Measurements from ENCODE around the gene TRPC4.

Gene TRPC4

DNA sequence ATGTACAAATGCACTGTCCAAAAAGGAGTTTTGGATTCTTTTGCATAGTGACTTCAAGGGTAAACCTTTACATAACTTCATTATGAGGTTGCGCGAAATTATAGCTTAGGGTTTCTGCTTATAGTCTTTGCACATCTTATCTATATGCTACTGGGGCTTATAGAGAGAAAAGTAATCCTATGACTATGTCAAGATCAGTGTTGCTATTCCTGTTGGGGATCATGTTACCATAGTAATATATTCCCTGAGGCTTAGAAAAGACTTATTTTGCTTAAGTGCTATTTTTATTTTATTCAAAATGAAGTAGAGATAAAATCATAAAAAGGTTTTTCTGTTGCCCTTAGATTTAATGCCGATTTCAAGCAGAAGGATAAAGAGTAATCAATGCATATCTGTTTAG lies 256.3 kb downstream of the TRPC4 start:
- no peak overlapping the region for H3K4me3 ChIP-seq (ENCODE audit: low read depth, low read length)
- DNase-seq (ENCODE audit: low read depth), result no peak
- TF ChIP-seq, protein P1, sequence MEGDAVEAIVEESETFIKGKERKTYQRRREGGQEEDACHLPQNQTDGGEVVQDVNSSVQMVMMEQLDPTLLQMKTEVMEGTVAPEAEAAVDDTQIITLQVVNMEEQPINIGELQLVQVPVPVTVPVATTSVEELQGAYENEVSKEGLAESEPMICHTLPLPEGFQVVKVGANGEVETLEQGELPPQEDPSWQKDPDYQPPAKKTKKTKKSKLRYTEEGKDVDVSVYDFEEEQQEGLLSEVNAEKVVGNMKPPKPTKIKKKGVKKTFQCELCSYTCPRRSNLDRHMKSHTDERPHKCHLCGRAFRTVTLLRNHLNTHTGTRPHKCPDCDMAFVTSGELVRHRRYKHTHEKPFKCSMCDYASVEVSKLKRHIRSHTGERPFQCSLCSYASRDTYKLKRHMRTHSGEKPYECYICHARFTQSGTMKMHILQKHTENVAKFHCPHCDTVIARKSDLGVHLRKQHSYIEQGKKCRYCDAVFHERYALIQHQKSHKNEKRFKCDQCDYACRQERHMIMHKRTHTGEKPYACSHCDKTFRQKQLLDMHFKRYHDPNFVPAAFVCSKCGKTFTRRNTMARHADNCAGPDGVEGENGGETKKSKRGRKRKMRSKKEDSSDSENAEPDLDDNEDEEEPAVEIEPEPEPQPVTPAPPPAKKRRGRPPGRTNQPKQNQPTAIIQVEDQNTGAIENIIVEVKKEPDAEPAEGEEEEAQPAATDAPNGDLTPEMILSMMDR (IDR thresholded peaks at IDR 0.05; ENCODE audit: insufficient read depth, low read depth, low read length, missing control alignments), result no peak

DNA sequence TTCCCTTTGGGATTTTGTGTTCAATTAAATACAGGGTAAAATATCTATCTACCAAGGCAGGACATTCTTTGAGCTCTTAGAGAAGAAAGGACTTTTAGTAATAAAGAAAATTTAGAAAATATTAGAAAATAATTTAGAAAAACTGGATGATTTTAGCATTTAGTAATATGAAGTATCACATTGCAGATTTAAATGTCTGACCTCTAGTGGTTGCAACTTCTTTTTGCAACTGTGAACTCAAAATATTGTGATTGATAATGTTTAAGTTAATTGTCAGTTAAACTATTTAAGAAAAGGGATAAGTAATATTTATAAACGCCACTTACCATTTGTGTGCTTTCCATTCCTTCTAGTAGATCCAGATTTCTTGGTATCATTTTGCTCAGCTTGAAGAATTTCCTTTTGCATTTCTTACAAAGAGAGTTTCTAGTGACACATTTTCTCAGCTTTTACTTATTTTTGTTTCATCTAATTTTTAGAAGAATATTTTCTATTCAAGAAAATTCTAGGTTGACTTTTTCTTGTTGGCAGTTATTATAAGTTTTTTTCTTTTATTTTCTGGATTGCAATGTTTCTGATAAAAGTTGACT lies 260.7 kb downstream of the TRPC4 start:
- DNase-seq (ENCODE audit: low read depth), result no peak
- no peak overlapping the region for H3K4me3 ChIP-seq (ENCODE audit: low read depth, low read length)
- TF ChIP-seq, protein P1 (IDR thresholded peaks at IDR 0.05; ENCODE audit: insufficient read depth, low read depth, low read length, missing control alignments), result no peak

DNA sequence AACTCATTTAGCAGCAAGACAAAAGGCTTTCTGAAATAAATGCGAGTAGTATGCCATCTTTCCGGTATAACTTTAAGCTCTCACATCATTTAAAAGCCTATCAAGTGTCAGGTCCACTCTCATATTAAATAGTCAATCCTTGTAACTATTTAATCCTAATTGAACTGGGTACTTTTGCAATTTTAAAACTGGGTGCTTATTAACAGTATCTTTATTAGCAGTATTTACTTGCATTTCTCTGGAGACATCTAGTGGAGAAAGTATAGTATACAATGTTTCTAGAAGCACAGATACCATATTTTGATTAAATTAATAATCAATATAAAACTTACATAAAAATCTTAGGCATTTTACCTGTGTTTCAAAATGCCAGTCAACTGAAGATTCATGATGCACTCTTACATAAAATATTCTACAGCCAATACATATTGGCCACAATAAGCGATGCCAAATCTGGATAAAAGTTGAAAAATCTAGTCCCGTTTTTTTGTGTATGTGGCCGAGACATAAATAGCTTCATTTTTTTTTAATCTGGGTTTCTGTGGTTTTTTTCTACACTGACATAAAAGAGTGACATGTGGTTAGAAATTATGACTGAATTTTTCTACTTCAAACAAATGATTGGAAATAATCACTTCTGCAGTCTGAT lies 266.7 kb downstream of the TRPC4 start:
- TF ChIP-seq, protein P1 (IDR thresholded peaks at IDR 0.05; ENCODE audit: insufficient read depth, low read depth, low read length, missing control alignments), result peak; percentile 8
- peak; percentile 0 for DNase-seq (ENCODE audit: low read depth)
- H3K4me3 ChIP-seq (ENCODE audit: low read depth, low read length), result no peak overlapping the region

- H3K4me3 ChIP-seq (ENCODE audit: low read depth, low read length), result no peak overlapping the region
- TF ChIP-seq, protein P1 (IDR thresholded peaks at IDR 0.05; ENCODE audit: insufficient read depth, low read depth, low read length, missing control alignments), result no peak
- no peak for DNase-seq (ENCODE audit: low read depth)
These were observed 267.7 kb downstream of the TRPC4 start for GRCh38 chr13:37601648-37602440.

DNA sequence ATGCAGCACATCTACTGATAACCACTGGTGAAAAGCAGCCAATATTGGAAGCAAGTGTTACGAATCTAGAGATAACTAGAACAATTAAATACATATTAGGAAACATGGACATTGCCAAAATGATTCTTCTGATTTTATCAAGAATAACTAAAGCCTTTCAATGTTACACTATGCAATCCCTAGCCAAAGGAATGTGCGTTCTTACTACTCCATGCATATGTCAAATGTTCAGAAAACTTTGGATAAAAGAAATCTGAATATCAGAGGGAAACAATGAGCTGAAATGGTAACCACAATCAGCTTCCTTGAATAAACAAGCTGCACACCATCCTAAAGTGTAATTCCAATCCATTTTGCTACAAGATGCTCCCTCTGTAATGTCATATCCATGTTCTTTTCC lies 270.1 kb downstream of the TRPC4 start:
- H3K4me3 ChIP-seq (ENCODE audit: low read depth, low read length), result no peak overlapping the region
- TF ChIP-seq, protein P1 (IDR thresholded peaks at IDR 0.05; ENCODE audit: insufficient read depth, low read depth, low read length, missing control alignments), result no peak
- DNase-seq (ENCODE audit: low read depth), result no peak

DNA sequence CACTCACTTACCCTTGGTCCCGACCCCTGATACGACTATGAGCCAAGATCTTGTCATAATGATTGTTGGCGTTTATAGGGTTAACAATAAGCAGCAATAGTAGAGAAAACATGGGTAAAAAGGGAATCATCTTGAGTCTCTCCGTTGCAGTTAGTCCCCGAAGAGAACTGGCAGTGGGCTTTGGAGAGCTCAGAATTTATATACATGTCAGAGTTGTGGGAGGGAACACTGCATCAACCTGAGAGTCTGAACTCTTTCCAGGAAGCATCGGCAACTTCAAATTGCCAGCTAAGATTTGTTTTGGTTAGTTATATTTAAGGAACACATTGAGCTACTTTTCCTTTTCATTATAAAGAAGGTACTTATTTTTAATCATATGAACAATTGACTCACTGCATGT lies 271.0 kb downstream of the TRPC4 start, which contains the start of gene POSTN:
Gene POSTN, minus strand, starts transcription at position 172 of the 400 bp plus-strand sequence. Its CDS starts 42 bp downstream, at position 130.
- no peak for DNase-seq (ENCODE audit: low read depth)
- TF ChIP-seq, protein P1 (IDR thresholded peaks at IDR 0.05; ENCODE audit: insufficient read depth, low read depth, low read length, missing control alignments), result no peak

More for the DNA sequence above, 271.0 kb downstream of the TRPC4 start, which contains the start of gene POSTN:
- no peak within 1 kb of the TSS for H3K4me3 ChIP-seq (ENCODE audit: low read depth, low read length)
